Activated CD8-positive, alpha-beta memory T cell treated with anti-CD3 and anti-CD28 coated beads, Interleukin-2, amount 50 U/mL, for 48 hours (primary cell): Measurements from ENCODE around the gene ZNF264.
"Not testable (repeated sequence)": the region's sequence is repeated elsewhere in the genome, so short reads cannot be mapped to it uniquely, and the experiment has no call there.

ENCODE experiments used
- DNase-seq: peaks from one replicate; pipeline ENCODE4 v3.0.0-alpha.2; 2020

The ZNF264 gene

DNA sequence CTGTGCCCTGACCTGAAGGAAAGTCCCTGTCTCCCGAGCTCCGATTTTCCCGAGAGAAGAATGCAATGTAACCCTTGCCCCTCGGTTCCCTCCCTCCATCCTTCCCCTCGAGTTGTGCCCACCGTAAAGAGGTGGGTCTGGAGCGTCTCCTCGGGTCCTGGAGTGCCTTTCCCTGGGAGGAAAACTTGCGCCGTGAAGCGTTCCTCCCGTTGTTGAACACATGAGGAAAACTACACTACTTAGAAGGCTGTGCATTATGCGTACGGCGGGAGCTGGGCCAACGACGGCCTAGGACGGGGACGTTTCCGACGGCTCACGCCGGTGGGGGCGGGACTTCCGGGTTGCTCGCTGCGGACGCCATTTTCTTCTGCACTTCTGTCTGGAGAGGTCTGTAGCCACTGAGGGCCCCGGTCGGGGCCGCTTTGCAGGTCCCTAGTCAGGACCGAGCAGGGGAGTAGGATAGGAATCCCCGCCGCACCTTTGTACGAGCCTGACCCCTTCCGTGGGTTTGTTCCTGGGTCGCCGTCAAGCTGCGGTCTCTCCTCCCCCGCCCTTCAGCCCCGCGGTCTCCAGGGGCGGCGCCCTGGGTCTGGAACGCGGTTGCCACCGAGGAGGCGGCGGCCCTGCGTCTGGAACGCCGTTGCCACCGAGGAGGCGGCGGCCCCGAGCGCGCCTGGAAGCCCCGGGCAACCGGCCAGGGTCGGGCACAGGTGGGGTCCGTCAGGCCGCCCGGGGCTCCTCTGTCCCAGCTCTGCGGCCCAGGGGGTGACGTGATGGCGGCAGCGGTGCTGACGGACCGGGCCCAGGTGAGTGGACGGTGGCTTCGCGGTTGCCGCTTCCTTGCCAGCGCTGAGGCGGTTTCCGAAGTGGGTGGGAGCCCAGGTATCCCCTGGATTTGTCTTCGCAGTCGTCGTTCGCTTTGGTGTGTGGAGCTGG is at the start of gene ZNF264:
Gene ZNF264 (plus strand): TSS at position 360 of the 936 bp plus-strand sequence. CDS start 414 bp downstream, at position 774.
- DNase-seq, result peak; percentile 92

DNA sequence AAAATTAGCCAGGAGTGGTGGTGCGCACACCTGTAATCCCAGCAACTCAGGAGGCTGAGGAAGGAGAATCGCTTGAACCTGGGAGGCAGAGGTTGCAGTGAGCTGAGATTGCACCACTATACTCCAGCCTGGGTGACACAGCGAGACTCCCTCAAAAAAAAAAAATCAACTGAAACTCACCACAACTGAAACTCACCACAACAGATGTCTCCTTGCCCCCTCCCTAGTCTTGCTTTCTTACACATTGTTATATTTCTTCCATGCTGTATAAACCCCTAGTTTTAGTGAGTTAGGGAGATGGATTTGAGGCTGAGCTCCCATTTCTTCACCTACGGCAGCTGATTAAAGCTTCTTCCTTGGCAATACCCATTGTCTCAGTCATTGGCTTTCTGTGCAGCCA is 49.6 kb upstream of the ZNF264 start:
- no peak for DNase-seq

GRCh38 chr19:57152921-57153320 is 38.4 kb upstream of the ZNF264 start:
- no peak for DNase-seq

GRCh38 chr19:57161985-57162539 is 29.2 kb upstream of the ZNF264 start:
- no peak for DNase-seq

GRCh38 chr19:57165846-57166245 is 25.5 kb upstream of the ZNF264 start:
- no peak for DNase-seq

DNA sequence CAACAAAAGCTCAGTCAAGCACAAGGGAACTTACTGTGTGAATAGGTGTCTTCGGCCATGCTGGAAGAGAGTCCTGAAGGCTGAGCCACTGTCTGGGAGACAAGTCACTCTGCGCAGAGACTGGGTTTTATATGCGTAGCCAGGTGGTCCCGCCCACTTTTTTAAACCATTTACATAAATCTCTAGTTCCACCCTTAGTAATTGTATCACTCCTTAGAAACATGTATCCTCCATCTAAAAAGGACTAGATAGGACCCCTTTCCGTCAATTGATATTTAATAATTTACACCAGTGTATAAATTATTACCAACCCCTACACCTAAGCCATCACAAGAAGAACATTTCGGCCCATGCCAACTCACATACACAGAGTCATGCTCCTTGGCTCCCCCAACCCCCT is 23.9 kb upstream of the ZNF264 start, which contains the start of gene DUXA:
Gene DUXA (minus strand): TSS at position 101 of the 400 bp plus-strand sequence. CDS start 42 bp downstream, at position 59.
- DNase-seq, result no peak

DNA sequence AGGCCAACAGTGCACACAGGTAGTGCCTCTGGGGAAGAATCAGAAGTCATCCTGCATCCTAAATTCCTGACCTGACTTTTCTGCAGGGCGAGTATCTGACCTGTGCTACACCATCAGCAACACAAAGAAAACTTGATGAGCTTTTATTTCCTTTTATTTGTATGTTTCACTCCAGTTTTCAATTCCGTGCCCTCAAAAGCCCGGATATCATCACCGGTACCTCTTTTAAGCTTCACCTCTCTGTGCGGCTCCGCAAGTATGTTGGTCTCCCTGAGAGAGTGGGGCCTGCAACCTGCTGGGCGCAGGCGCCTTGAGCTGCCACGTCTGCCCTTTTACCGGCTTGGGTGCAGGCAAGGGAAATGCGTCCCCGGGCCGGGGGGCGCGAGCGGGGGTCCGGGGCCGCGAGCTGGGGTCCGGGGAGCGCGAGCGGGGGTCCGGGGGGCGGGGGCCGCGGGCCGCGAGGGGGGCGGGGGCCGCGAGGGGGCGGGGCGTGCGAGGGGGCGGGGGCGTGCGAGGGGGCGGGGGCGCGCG is 19.7 kb upstream of the ZNF264 start:
- DNase-seq, result peak; percentile 58

- no peak for DNase-seq
Measured at GRCh38 chr19:57190301-57190700, 999 bp upstream of the ZNF264 start.

DNA sequence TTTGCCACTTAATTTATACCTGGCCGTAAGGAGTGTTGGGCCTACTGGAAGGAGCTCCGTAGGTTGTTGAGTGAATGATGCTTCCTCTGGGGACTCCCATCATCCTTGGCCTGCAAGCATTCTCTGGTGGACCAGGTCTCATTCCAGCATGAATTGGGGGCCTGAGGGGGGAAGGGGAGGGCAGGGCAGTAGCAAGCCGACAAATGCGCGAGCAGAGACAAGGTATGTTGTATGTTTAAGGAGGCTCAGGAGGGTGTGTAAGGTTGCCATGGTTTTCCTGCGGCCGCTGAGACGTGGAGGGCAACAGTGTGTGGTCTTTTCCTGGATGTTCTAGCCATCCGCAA is 749 bp downstream of the ZNF264 start:
- DNase-seq, result no peak

GRCh38 chr19:57192993-57193392 is 1.7 kb downstream of the ZNF264 start:
- no peak for DNase-seq

- DNase-seq, result not testable (repeated sequence)
Measured at GRCh38 chr19:57197874-57198273, 6.6 kb downstream of the ZNF264 start.

DNA sequence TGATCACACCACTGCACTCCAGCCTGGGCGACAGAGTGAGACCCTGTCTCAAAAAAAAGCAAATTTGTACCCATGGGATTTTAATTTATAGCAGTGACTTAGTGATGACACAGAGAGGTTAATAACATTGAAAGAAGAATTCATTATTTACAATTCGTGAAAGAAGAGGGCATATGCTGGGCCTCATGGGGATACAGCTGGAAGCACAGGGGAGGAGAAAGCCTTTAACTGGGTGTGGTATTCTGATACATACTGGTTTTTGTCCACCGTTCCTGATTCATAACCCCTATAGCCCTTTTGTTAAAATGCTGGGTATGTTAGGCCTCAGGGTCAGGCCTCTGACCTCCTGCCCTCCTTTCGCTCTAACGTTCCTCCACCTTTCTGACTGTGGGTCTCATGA is 10.9 kb downstream of the ZNF264 start:
- DNase-seq, result no peak

DNA sequence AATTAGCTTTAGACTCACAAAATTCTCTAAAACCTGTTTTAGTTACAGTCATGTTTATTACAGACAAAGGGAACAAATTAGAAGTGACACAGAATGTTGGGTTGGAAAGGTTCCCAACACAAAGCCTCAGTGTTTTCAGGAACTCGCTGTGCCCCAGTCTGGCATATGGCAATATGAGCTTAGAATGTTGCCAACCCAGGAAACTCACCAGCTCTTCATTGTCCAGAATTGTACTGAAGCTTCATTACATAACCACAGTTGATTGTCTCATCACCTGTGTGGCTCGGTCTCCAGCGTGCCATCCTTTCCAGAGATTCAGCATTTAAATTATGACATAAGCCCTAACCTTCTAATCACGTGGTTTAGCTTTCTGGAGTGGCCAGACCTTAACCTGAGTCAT is 19.1 kb downstream of the ZNF264 start:
- DNase-seq, result no peak

- no peak for DNase-seq
Measured at GRCh38 chr19:57212109-57212508, 20.8 kb downstream of the ZNF264 start.

- no peak for DNase-seq
Measured at GRCh38 chr19:57227502-57227901, 36.2 kb downstream of the ZNF264 start.

GRCh38 chr19:57231686-57232085 is 40.4 kb downstream of the ZNF264 start:
- no peak for DNase-seq

GRCh38 chr19:57233207-57233606 is 41.9 kb downstream of the ZNF264 start:
- DNase-seq, result peak; percentile 6

- no peak for DNase-seq
Measured at GRCh38 chr19:57239982-57240310, 48.6 kb downstream of the ZNF264 start.

DNA sequence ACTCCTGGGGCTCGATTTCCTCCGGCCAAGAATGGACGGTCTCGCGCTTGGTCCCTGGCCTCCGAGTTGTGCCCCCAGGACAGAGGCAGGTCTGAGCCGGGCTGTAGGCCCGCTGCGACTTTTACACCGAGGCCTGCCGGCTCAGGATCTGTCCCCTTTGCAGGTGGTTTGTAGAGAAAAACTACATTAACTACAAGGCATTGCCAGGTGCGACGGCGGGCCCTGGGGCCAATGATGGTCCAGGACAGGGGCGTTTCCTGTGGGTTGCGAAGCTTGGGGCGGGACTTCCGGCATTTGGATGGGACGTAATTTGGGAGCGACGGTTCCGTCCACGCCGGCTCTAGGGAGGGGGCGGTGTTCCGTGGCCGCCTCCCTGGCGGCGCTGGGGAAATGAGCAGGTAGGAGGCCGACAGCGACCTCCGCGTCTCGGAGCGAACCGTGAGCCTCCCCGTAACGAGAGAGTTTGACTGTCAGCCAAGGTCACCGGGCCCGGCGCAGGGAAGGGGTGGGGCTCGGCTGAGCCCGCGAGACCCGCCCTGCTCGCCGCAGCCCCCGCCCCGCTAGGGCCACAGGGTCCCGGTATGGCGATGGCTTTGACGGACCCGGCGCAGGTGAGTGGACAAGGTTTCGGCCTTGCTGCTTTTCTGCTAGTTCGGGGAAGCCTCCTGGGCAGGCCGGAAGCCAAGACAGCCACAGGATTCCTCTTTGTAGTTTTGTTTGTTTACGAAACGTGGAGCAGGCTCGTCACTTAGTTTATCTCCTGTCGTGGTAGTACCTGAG is 49.2 kb downstream of the ZNF264 start, which contains the start of gene ZNF805:
Gene ZNF805 (plus strand): TSS at position 322 of the 780 bp plus-strand sequence. CDS start 260 bp downstream, at position 582.
- peak; percentile 95 for DNase-seq

DNA sequence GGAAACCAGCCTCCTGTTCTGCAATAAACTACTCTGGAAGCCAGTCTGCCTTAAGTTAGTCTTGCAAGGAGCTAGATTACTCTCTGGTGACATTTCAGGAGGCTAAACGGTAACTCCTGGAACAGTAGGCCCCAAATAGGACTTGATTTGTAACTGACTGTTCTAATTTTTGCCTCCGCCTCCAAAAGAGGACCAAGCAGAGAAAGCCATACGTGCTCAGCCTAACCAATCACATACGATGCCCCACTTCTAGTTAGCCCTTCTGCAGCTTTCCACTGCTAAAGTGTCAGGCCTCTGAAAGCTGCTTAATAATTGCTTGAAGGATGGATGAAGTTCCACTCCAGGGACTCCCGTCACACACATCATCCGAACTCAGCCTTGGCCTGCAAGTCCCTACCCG is 49.9 kb downstream of the ZNF264 start:
- DNase-seq, result no peak

- no peak for DNase-seq
Measured at GRCh38 chr19:57242821-57243220, 51.5 kb downstream of the ZNF264 start.

- DNase-seq, result no peak
Measured at GRCh38 chr19:57244513-57244912, 53.2 kb downstream of the ZNF264 start.

DNA sequence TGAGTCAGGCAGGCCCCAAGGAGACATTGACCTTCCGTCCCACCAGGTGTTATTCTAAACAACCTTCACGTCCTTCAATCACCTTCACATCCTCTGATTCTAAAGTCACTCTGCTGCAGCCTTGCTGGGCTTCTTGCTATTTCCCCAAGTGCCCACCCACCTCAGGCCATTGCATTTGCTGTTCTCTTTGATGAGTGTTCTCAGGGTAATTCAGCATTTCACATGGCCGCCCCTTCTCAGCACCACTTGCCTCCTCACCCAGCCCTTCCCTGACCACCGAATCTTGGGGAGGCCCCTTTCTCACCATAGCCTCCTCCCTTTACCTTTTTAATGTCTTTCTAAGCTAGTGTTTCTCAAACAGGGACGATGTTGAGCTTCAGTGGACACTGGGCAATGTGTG is 53.8 kb downstream of the ZNF264 start:
- DNase-seq, result no peak
